GM10266 (cell line): ENCODE measurements around the gene FCHO2.
"Not testable (repeated sequence)": the region's sequence is repeated elsewhere in the genome, so short reads cannot be mapped to it uniquely, and the experiment has no call there.

Experiments
- DNase-seq: peaks from one replicate; pipeline ENCODE4 v3.0.0; 2012; ENCODE audit errors: extremely low spot score
- CTCF ChIP-seq: IDR thresholded peaks from 2 replicates; pipeline ENCODE4 v1.5.1; 2012; ENCODE audit warnings: mild to moderate bottlenecking, low read depth; ENCODE audit not compliant: control insufficient read depth, insufficient read depth; ENCODE audit errors: missing control alignments

Gene FCHO2

GRCh38 chr5:72922422-72922821 lies 33.4 kb upstream of the FCHO2 start:
- DNase-seq = no peak
- no peak for TF ChIP-seq CTCF

GRCh38 chr5:72925336-72926010 lies 30.4 kb upstream of the FCHO2 start:
- DNase-seq = no peak
- no peak for TF ChIP-seq CTCF

- not testable (repeated sequence) for DNase-seq
Observed at GRCh38 chr5:72932686-72933085, 23.2 kb upstream of the FCHO2 start.

- not testable (repeated sequence) for DNase-seq
Observed at GRCh38 chr5:72934953-72935725, 20.7 kb upstream of the FCHO2 start.

GRCh38 chr5:72936893-72937292 lies 18.9 kb upstream of the FCHO2 start:
- DNase-seq = no peak
- TF ChIP-seq CTCF = no peak

- TF ChIP-seq CTCF = no peak
- no peak for DNase-seq
Observed at GRCh38 chr5:72937517-72938061, 18.3 kb upstream of the FCHO2 start.

- no peak for DNase-seq
- no peak for TF ChIP-seq CTCF
Observed at GRCh38 chr5:72938206-72938605, 17.6 kb upstream of the FCHO2 start.

- DNase-seq = no peak
Observed at GRCh38 chr5:72940082-72940481, 15.8 kb upstream of the FCHO2 start.

More at GRCh38 chr5:72940082-72940481, 15.8 kb upstream of the FCHO2 start:
- TF ChIP-seq CTCF = no peak
